Measurements from ENCODE around the gene NFIC.
"Not testable (repeated sequence)": the region's sequence is repeated elsewhere in the genome, so short reads cannot be mapped to it uniquely, and the experiment has no call there.

NFIC gene

DNA sequence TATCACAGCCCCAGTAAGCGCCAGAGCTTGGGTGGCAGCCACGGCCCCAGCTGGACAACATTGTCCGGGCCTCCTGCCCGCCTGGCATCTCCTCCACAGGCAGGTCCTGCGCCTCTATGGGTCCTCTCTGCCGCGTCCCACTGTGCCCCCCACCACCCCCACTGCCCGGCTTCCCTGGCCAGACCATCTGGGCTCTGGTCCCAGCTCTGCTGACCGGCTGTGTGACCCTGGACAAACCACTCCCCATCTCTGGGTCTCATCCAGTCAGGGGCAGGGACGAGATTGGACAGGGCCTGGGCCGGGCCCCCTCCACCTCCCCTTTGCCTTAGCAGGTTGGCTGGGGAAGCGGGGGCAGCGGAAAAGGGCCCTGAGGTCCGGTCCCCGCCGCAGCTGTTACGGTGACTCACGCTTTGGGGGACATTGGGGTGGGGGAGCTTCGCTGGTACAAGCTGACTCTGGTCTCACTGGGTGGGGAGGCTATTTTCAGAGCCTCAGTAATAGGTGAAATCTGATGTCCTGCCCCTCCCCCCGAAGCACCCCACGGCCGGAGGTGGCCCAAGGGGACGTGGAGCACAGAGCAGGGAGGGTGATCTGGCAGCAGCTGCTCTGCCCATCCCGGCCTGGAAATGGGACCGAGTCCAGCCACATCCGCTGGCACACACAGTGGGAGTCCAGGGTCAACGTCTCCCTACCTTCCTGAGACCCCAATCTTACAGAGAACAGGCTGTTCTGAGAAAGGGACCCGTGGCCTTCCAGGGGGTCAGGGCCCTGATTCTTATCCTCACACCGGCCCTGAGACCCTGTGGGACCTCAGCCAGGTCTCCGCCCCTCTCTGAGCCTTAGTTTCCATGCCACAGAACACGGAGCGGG, 9.1 kb downstream of the NFIC start:
- no peak for DNase-seq

DNA sequence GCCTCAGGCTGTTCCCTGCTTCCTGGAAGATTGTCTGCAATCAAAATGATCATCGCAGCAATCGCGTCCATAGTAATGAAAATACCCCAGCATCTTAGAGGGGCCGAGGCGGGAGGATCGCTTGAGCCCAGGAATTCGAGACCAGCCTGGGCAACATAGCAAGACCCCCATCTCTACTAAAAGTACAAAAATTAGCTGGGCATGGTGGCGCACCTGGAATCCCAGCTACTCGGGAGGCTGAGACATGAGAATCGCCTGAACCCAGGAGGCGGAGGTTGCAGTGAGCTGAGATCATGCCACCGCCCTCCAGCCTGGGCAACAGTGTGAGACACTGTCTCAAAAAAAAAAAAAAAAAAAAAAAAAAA, 9.7 kb downstream of the NFIC start:
- not testable (repeated sequence) for DNase-seq

DNA sequence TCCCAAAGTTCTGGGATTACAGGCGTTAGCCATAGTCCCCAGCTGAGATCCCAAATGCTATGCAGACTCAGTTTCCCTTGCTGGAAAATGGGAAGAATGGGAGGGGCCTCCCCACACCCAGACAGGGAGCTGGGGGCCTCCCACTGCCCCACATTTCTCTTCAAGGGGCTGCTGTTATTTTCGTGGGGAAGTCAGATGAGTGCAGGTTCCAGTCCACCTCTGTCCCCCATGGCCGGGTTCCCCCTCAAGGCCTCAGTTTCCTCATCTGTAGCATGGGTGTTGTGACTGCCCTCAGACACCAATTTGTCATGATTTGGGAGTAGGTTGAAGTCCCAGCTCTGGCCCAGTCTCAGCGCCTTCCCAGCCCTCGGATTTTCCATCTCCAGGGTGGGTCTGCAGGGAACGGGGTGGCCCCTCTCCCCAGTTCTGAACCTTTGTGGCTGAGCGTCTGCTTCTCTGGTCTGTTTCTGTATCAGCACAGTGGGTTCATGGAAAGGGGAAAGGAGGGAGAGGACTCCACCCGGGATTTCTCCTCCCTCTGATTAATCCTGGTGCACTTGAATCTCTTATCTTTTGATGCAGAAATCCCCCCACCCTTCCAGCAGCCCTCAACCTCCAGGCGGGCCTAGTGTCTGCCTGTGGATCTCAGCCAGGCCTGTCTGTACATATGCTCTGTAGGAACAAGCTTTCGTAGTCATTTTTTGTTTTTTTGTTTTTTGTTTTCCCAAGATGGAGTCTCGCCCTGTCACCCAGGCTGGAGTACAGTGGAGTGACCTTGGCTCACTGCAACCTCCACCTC, 12.2 kb downstream of the NFIC start:
- DNase-seq, result no peak

DNA sequence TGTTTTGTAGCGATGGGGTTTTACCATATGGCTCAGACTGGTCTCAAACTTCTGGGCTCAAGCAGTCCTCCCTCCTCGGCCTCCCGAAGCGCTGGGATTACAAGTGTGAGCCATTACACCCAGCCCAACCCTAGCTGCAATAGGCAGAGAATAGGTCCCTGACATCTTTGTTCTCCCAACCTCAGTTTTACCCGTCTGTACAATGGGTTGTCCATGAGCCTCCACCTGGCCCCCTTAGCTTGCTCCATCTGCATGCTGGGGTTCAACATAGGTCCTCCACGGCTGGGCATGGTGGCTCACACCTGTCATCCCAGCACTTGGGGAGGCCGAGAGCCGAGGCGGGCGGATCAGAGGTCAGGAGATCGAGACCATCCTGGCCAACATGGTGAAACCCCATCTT, 14.4 kb downstream of the NFIC start:
- no peak for DNase-seq

- DNase-seq, result no peak
These were observed 15.5 kb downstream of the NFIC start for GRCh38 chr19:3381701-3382372.

DNA sequence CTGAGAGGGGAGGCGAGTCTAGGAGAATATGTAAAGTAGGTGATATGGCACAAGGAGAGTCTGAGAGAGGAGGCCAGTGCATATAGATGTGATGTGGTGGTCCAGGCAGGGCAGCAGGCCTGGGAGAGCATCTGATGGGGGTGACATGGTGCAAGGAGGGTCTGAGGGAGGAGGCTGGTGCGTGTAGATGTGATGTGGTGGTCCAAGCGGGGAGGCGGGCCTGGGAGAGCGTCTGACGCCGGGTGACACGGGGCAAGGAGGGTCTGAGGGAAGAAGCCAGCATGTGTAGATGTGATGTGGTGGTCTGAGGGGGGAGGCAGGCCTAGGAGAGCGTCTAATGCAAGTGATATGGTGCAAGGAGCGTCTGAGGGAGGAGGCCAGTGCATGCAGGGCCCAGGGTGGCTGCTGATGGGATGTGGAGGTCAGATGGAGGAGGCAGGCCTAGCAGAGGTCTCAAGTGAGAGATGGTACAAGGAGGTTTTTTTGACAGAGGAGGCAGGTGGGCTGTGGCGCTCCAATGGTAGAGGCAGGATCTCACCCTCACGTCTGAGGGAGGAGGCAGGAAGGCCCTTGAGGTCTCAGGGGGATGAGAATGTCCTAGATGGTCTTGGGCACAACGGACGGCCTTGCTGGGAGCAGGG, 16.2 kb downstream of the NFIC start:
- no peak for DNase-seq

DNA sequence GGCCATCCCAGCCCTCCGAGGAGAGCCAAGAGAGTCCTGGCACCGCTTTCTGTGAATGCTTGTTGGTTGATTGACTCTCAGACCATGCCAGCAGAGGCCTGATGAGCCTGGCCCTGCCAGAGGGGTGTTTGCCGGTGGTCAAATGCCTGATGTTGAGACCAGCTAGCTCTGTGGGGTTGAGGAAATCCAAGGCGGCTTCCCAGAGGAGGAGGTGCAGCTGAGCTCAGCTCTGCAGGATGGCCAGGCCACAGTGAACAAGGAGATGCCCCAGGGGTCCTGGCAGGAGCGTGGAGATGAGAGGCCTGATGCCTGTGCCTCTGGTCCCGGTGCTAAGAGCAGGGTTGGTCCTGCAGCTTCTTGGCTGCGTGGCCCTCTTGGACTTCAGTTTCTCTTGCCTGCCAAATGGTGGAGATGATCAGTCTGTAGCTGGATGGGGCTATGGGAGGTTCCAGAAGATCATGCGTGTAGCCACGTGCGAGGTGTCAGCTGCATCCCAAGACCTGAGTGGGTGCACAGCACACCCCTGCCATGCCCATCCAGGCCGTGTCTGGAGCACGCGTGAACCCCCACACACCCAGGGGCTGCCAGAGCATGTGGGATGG, 16.8 kb downstream of the NFIC start:
- DNase-seq, result no peak

DNA sequence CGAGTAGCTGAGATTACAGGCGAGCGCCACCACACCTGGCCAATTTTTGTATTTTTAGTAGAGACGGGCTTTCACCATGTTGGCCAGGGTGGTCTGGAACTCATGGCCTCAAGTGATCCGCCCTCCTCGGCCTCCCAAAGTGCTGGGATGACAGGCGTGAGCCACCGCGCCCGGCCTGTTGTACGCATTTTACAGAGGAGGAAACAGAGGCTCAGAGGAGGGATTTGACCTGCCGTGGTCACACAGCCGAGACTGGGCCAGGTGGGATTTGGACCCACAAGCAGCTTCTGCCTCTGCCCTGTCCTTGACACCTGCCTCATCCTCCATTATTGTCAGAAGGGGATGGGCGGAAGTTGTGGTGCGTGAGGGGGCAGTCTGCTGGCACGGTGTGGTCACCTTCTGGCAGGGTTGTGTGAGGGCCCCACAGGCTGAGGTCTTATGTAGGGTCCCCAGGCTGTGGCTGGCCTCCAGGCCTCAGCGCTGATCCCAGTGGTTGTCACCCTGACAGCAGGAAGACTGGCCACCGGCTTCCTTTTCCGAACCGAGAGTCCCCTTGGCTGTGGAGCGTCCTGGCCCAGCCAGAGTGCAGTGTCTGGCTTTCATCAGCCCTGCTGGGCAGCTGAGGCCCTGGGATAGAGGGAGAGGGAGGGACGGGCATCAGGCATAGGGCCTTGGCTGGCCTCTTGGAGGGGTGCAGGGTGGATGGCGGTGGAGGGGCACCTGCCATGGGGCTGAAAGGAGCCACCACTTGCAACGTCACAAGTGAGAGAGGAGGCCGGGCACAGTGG, 20.3 kb downstream of the NFIC start:
- no peak for DNase-seq

DNA sequence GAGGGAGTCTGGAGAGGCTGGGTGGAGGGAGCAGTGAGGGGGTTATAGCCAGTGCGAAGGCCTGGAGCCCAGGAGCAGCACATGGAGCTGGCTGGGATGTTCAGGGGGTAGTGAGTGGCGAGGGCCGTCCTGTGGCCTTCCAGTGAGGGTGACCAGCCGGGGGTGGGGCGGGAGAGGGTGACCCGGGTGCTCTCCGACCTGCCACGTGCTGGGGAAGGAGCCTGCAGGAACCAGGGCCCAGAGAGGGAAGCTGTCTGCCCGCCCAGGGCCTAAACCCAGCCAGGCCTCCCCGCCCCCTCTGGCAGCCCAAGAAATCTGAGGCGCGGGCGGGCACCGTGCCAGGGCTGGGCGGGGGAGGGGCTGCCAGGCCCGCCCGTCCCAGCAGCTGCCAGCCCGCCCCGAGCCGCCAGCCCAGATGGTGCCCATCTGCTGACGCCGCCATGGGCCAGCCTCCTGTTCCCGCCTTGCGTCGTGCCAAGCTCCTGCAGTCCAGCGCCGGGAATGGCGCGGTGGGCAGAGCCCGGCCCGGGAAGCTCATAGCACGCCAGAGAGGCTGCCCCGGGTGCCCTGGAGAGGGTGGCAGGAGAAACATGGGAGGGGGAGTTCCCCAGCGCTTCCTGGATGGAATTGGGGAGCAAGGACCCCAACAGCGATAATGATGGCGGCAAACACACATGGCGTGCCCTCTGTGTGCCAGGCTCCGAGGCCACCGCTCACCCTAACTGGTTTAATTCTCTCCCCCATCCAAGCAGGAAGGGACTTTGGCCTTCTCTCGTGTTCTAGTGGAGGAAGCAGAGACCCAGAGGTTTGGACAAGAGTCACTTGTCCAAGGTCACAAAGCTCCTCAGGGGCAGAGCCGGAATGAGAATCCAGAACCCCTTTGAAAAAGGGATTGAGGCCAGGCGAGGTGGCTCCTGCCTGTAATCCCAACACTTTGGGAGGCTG, 21.5 kb downstream of the NFIC start:
- DNase-seq, result no peak

GRCh38 chr19:3389446-3389778, 23.0 kb downstream of the NFIC start:
- DNase-seq, result no peak

- DNase-seq, result no peak
These were observed 23.5 kb downstream of the NFIC start for GRCh38 chr19:3389876-3390371.

DNA sequence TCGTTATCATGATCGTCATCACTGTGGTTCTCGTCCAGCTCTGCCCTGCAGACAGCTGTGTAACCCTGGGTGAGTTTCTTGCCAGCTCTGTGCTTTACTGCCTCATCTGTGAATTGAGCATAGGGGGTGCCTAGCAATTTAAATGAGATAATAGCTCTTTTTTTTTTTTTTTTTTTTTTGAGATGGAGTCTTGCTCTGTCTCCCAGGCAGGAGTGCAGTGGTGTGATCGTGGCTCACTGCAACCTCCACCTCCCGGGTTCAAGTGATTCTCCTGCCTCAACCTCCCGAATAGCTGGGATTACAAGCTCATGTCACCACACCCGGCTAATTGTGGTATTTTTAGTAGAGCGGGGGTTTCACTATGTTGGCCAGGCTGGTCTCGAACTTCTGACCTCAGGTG, 25.5 kb downstream of the NFIC start:
- DNase-seq, result not testable (repeated sequence)

DNA sequence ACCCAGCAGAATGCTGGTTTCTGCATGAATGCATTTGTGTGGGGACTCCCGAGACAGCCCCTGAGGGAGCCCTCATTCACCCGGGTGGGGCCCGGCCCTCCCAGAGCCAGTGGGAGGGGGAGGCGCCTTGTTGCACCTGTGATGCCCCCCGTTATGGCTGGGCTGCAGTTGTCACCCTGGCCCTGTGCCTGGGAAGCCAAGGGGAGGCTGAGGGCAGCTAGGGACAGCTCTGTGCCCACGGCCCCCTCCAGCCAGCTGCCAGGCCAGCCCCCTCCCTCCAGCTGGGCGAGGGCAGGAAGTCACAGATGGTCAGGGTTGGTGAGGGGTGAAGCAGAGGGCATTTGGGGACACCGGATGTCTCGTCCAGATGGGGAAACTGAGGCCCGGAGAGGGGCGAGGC, 26.1 kb downstream of the NFIC start:
- DNase-seq, result no peak

DNA sequence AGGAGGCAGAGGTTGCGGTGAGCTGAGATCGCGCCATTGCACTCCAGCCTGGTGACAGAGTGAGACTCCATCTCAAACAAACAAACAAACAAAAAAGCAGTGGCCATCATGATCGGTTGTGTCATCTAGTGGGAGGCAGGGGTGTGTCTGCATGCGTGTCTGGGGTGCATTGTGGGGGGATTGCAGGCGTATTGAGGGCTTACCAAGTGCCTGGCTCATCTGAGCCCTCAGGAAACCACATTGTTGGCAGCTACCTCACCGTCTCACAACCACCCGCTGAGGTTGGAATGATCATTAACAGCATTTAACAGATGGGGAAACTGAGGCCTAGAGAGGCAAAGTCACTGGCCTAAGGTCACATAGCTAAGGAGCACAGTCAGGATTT, 30.5 kb downstream of the NFIC start:
- no peak for DNase-seq

DNA sequence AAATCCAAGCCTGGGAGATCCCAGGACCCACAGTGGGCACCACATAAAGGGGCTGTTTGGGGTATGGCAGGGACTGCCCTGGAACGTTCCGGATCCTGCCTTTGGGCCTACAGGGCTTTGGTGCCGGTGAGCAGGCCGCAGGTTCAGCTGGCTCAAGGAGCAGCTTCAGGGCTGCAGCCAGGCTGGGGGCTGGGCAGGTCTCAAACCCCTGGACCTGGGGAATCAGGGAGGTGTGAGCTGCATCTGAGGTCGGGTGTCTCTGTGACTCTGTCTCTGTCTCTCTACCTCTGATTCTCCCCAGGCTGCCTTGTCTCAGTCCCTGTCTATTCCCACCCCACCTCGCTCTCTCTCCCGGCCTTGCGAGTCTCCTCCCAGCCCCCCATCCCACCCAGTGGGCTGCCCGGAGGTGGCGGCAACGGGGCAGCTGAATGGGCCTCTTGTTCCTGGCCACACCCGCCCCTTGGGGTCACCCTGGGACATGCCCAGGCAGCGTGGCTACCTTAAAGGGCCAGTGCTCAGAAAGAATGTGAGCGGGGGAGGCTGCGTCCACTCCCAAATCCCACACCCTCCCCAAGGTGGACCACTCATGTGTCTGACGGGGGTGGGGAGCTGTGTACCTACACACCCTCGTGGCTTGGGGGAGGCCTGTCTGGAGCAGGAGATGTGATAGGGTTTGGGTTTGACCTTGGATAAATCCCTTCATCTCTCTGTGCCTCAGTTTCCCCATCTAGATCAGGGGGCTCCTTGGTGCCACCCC, 31.1 kb downstream of the NFIC start:
- DNase-seq, result no peak

- DNase-seq, result no peak
These were observed 31.9 kb downstream of the NFIC start for GRCh38 chr19:3398114-3398899.

DNA sequence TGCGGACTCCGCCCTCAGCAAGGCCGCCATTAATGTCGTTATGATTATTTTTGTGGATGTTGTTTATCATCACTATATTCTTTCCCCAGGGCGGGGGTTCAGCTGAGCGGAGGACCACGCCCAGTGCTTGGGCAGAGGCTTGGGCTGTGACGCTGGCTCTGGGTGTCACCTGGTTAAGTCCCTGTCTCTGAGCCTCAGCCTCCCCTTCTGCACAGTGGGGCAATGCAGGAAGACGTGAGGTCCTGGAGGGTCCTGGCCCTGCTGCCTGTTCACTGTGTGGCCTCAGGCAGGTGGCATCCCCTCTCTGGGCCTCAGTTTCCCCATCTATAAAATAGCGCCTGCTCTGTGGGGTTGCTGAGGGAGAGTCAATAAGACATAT, 32.5 kb downstream of the NFIC start:
- no peak for DNase-seq

DNA sequence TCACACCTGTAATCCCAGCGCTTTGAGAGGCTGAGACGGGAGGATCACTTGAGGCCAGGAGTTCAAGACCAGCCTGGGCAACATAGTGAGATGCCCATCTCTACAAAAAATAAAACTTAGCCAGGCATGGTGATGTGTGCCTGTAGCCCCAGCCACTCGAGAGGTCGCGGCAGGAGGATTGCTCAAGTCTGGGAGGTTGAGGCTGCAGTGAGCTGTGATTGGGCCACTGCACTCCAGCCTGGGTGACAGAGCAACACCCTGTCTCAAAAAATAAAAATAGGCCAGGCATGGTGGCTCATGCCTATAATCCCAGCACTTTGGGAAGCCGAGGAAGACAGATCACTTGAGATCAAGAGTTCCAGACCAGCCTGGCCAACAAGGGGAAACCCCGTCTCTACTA, 32.9 kb downstream of the NFIC start:
- DNase-seq, result not testable (repeated sequence)
